ENCODE data around the gene KCNG2.

Gene KCNG2

GRCh38 chr18:79786304-79786703 lies 11.4 kb upstream of the KCNG2 start:
- no peak for DNase-seq

DNA sequence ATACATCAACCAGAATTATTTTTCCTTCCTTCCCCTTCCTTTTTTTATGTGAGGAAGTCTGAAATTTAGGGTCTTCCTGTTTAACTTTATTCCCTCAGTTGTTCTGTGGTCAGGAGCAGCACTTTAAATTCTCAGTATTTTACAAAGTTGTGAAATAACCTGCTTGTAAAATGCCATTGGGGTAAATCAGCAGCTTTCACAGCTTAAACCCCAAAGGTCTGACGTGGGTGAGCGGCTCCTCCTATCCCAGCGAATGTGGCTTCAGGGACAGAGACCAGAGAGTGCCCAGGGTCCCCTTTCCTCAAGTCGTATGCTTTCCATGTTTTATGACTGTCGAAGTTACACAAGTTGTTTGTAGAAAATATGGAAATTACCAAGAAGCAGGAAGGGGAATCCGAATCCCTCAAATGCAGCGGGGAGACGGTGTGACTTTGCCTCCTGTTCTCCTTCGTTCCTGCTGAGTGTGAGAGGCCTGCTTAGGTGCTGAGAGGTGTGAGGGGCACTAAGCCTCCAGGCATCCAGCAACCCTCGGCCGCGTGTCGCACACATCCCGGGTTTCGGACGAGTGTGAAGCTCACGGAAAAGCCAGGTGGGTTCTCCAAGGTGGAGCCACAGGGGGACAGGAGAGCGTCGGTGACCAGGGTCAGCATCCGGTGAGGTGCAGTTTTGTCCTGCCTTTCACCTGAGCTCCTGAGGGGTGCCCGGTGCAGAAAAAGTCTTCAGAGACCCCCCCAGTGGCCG lies 10.8 kb upstream of the KCNG2 start:
- no peak for DNase-seq

DNA sequence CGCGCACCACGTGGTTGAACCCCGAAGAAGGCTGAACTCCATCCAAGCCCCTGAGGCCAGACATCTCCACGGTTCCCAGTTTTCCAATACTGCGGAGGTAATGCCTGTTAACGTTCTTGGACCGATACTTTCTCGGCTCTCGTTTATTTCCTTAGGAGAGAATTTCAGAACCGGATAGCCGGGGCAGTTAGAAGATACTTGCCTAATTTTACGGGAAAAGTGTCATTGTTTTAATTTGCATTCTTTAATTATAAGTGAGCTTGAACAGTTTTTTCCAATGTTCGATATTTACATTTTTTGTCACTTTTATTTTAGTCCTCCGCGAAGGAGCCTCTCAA lies 10.2 kb upstream of the KCNG2 start:
- DNase-seq: no peak

GRCh38 chr18:79787865-79788733 lies 9.6 kb upstream of the KCNG2 start:
- no peak for DNase-seq

DNA sequence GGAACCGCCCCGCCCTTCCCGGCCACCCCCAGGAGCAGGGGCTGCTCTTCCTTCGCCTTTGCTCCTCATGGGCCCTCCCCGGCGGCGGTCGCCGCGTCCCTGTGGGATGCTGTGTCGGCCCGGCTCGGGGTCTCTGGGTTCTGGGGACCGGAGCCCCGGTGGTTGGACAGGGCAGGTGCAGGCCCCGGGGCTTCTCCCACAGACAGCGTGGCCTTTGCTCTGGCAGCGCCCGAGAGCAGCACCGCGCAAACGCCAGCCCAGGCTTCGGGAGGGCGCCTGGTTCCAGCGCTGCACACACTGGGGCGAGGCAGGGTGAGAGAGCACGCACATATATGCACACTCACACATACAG lies 9.0 kb upstream of the KCNG2 start:
- DNase-seq: no peak

- DNase-seq: no peak
Observed at GRCh38 chr18:79789091-79789891, 8.4 kb upstream of the KCNG2 start.

- peak; percentile 39 for DNase-seq
Observed at GRCh38 chr18:79789901-79790890, 7.5 kb upstream of the KCNG2 start.

DNA sequence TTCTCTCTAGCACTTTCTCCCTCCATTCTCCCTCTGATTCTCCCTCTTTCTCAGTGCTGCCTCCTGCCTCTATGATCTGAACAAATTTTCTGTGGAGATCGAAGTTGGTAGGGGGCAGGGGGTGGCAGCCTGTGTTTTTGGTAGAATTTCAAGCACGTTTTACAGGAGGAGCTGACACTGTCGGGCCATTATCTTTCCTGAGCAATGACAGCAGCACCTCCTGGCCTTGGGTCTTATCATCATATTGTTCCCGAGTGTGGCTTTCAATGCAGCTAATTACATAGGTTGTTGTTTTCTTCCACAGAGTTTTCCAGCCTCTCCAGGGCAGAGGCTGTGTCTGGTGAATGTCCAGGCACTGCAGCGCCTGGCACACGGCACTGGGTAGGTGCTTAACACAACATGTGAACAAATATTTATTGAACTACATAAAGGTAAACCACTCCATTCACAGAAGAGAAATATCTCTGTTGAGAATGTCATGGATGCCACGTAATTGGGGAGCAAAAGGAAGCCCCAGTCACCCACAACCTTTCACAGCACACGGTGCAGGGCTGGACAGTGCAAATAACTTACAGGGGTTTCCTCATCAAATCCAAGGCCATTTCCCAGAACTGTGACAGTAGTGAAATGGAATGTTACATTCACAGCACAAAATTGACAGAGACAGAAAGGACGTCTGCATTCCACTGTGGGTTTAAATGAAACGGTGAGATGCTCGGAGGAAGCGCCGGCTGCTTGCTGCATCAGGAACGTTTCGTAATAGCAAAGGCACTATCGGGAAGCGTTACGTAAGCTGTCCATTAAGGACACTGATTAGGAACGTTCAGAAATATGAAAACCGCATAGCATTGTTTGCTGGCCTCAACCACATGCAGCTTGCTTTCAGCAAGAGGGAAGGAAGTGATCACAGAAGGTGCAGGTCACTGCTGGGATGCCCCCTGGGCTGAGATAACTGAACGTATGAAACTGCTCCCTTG lies 6.5 kb upstream of the KCNG2 start:
- DNase-seq: peak; percentile 36

DNA sequence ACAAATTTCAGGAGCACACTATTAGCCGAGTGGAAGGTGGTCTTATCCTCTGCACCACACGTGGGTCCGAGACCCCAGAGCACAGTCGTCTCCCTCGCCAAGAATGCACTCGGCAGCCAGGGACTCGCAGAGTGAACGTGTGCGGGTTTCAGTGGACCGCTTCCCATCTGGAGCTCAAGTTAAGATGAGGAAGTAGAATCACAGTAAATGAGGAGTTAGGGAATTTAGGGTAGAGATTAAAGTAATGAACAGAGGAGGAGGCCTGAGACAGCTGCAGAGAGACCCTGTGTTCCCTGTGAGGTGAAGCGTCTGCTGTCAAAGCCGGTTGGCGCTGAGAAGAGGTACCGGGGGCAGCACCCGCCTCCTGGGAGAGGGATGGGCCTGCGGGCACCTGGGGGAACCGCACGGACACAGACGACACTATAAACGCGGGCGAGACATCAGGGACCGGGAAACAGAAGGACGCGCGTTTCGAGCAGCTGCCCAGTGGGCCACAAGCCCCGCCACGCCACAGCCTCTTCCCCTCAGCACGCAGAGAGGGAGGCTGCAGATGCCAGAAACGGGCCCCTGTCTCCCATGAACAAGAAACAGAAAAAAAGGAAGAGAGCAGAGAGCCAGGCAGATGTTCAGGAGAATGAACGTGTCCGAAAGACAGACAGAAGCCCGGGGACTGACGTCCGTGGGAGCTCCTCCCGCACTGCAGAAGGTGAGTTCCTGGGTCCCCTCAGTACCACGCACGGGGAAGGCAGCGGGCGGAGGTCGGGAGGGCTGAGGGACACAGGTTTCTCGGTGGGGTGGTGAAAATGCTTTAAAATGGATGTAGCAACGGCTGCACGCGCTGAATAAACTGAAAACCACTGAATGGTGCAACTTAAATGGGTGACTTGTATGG lies 5.4 kb upstream of the KCNG2 start:
- no peak for DNase-seq

- DNase-seq: no peak
Observed at GRCh38 chr18:79792988-79793355, 4.8 kb upstream of the KCNG2 start.

DNA sequence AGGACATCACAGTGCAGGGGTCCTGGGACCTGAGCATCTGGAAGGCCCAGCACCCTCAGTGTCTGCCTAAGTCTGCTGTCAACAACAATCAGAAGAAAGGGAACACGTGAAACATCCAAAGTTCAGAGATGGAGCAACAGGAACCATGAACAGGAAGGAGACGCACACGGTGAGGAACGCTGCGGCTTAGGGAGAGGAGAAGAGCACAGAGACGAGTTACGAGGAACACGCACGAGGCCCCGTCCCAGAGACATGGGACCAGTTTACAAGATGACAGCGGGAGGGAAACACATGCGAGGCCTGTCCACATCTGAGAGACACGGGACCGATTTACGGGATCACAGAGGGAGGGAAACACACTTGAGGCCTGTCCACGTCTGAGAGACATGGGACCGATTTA lies 2.9 kb upstream of the KCNG2 start:
- DNase-seq: no peak

DNA sequence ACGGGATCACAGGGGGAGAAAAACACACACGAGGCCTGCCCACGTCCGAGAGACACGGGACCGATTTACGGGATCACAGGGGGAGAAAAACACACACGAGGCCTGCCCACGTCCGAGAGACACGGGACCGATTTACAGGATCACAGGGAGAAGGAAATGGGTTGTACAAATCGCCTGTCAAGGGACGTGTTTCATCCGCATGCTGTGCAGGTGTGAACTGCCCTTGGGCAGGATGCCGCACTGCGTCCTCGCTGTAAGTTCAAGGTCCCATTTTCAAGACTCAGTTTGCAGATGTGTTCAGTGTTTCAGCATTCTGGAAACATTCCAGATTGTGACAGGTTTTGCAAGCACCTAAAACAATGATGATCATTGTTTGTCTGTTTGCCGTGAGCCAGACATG lies 2.3 kb upstream of the KCNG2 start:
- DNase-seq: no peak

DNA sequence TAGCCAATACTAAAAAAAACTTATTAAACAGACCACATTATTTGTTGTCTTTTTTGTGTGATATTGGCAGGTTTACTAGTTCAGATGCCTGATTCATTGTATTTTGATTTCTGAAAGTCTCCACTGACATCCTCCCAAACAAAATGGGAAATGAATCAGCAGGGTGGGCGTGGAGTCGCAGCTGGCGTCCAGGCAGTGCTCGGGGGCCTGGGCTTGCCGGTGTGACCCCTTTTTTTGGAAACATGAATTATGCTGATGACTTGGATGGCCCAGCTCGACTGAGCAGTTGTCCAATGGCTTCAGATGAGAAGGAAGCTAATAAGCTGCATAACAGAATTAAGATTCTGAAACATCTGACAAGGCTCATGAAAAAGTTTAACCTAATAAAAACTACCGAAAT lies 1.7 kb upstream of the KCNG2 start:
- DNase-seq: no peak

DNA sequence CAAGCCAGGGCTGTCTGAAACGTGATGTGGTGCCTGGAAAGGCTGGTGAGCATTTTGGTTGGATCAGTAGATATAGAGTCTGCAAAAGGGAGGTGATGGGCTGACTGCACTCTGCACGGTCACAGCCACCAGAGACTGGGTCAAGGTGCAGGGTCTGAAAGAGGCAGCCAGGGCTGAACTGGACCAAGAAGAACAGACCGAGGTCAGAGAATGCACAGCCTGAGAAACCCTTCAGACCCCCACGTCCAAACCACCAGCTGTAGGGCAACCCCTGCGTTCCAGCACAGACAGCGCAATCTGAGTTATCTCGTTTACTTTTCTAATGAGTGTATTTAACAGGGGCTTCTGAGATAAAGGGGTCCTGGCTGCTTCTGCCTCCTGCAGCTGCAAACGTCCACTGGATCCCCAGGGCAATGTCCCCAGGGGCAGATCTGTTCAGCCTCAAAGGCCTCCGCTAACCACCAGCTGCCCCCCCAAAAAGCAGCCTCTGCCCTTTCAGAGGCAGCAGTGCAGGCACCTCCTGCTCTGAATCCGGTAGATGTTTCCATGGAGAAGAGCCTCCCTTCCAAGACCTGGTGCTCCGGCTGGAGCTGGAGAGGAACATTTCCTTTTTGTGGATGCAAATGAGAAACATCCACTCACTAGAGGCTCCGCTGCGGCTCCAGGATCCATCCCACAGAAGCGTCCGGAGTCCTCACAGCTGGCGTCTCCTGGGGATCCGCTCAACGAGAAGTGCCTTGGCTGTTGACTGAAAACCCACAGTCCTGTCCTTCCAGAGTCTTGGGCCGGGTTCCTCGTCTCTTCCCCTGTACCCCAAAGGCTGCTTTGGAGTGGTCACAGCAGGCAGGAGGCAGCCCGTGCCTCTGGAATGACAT lies 970 bp upstream of the KCNG2 start:
- no peak for DNase-seq

DNA sequence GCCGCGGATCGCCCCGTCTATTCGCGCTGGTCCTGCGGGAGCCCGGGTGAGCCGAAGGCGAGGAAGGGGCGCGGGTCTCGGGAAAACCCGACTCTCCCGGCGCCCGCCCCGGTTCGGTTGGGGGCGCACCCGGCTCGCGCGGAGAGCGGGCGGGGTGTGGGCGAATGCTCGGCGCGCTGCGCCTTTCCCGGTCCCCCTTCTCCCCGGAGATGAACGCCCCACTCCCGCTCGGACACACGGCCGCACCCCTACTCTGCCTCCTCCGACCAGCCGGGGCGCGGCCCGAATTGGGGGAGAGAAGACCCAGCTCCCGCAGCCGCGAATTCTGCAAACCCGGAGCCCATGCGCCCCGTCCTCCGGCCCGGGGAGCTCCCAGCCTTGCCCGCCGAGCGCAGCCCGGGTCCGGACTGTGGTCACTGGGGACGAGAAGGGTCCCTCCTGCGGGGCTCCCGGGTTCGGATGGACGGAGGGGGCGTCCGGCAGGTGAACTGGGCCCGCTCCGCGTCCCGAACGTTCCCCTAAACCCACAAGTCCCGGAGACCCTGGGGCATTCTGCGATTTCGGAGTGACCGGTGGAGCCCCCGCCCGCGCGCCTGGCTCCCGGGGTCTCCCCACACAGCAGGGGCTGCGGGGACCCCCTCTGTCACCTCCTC lies 734 bp downstream of the KCNG2 start:
- DNase-seq: no peak

GRCh38 chr18:79798999-79799370 lies 1.2 kb downstream of the KCNG2 start:
- DNase-seq: no peak

GRCh38 chr18:79799619-79800370 lies 2.1 kb downstream of the KCNG2 start:
- no peak for DNase-seq

All from NCI-H1105 (cell line).